NOMO-1 (cell line): Measurements from ENCODE around the gene EHD3.
A peak's percentile ranks its signal among the peaks of the same experiment; 100 is the strongest.

Source experiments
- DNase-seq, 2 experiments: peaks; one replicate each; lab custom pipeline; 2025; ENCODE audit not compliant: unreplicated experiment in 2 of 2; lab: John Stamatoyannopoulos, UW

EHD3 gene

DNA sequence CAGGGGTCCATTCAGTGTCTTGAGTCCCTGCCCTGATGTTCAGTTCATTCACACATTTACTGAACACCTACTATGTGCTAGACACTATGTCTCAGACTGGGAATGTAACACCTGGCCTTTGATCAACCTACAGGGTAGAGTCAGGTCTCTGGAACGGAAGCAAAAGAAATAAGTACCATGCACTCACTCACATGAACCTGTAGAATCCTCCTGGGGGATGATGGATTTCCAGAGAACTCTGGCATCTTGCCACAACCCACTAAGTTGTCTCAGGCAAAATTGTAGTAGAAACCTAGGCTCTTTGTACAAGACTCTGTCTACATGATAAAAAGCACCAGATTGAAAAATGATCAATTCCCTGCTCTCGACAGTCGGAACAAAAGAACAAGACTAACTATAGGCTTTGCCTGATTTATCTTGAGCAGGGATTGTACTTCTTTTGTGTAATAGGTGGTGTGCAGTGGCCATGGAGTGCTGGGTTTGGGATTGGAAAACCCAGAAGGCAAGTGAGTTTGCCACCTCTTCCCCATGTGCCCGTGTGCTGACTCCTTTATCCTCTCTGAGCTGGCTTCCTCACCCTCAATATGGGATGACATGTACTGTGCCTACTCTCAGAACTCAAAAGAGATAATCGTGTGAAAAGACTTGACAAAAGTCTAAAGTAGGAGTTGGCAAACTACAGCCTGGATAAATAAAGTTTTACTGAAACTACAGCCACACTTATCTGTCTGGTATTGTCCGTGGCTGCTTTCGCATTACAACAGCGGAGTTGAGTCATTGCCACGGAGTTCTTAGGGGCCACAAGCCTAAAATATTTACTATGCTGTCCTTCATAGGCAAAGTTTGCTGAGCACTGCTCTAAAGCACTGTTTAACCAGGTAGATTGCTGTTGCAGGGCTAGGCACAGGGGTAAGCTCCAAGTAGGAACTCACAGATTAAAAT lies 21.0 kb upstream of the EHD3 start:
- no peak for DNase-seq

DNA sequence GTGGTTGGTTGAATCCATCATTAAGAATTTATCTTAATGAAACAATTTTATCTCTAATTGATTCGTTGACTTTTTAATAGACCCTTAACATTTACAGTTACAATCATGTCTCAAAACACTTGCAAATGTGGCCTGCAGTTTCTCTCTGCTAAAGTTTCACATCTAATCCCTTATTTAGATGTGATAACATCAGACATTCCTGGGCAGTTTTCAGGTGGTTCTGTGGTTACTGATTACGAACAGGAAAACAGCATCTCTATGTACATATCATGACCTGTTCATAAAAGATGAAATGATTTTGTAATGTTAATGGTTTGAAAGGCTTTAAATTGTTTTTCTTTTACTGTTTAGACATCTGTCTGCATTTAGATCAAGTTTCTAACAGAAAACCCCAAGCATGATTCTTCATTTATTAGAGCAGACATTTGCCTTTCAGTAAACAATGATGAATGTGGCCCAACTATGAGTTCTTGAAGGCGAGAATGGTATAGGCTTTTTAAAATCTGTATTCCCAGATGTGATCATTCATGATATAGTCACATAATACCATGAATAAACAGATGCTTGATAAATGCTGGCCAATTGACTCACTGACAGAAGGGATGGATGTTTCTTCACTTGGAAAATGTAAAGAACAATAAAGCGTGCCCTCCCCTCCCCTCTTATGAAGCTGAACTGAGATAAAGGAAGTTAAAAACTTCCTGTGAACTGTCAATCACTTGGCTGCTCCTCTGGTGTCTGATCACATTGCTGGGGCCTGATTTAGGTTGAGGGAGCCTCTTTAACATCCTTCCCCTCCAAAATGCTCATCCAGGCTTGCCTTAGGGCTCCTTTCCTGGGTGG lies 20.1 kb upstream of the EHD3 start:
- DNase-seq: no peak

DNA sequence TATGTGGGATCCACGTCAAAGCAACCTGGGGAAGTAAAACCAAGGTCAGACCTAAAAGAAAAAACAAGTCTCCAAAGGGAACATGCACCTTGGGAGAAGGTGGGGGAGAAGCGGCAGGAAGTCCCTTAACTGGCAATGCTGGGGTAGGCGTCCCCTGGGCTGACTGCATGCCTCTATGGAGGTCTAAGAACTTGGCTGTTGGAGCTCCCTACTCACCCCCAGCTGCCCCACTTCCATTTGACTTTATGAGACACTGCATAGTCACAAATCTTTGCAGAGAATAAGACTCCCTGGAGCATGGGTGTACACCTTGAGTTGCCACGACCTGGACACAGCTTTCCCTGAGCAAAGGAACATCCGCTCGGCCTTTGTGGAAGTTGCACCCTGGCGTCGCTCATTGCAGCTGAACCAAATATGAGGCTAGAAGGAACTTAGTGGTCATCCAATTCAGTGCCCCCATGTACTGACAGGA lies 19.5 kb upstream of the EHD3 start:
- no peak for DNase-seq

GRCh38 chr2:31216734-31217133 lies 17.2 kb upstream of the EHD3 start:
- DNase-seq: no peak

GRCh38 chr2:31217465-31218200 lies 16.3 kb upstream of the EHD3 start, which contains the start of gene CAPN14:
Gene CAPN14, minus strand, starts transcription at chr2:31217515. Its CDS starts 12,068 bp downstream, at chr2:31205447.
- DNase-seq: no peak

DNA sequence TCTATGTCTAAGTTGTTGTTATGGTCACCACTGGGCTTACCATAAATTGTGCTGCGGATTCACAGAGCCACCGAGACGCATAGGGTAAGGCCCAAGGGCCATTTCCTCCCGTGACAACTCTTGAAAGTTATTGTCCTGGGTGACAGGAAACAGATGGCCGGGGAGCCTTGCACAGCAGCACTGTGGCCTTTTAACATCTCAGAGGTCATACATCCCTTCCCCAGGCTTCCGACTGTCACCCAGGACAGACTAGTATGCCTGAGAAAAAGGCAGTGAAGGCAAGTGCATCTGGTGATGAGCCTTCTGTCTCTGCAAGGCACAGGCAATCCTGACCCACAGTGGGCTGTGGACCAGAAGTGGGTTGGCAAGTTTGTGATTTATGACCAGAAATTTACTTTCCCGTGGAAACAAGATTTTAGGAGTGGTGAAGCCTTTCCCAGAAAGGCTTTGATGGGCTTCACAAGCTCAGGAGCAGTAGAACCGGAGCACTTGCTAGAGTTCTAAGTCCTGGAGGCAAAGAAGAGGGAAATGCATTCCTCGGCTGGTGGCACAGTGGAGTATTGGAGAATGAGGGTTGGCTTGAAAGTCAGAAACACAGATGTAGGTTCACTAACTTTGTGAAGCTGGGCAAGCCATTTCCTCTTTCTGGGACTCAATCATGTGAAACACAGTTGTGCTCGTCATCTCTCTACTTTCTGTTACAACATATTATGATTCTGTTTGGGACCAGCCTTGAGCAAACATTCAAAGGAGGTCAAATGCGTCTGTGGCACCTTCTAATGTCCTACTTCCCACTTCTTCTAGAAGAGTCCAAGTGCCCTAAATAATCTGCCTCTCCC lies 14.6 kb upstream of the EHD3 start:
- peak; percentile 42 to 82 for DNase-seq

GRCh38 chr2:31221544-31221943 lies 12.4 kb upstream of the EHD3 start:
- no peak for DNase-seq

DNA sequence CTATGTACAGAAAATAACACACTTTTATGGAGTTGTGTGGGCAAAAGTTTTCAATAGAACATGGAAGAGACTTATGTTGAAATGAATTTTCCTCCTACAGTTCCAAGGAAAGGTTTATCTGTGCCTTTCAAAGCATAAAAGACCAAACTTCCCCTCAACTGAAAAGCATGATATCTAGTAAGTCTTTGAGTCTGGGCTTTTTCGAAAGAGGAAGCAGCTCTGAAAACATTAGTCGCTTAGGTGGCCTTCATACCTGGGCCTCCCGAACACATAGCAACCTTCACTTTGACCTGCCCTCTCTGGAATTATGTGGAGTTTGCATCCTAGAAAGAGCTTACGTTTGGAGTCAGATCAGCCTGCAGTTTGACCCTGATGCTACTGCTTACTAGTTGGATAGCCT lies 11.9 kb upstream of the EHD3 start:
- no peak for DNase-seq

DNA sequence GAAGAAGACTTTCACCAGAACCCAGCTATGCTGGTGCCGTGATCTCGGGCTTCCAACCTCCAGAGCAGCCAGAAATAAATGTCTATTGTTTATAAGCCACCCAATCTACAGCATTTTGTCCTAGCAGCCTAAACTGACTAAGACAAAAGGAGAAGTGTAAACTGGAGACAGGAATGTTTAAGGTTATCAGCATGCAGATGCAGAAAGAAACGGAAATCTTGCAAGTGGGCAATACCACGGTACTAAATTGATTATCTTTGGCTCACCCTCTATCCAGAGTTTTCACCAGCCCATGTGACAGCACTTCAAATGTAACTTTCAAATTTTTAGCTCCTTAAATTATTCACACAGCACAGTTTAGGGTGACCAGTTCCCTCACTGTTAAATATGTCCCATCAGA lies 10.9 kb upstream of the EHD3 start:
- no peak for DNase-seq

- no peak for DNase-seq
Observed at GRCh38 chr2:31223749-31224148, 10.2 kb upstream of the EHD3 start.

- DNase-seq: no peak
Observed at GRCh38 chr2:31226266-31226665, 7.7 kb upstream of the EHD3 start.

- no peak for DNase-seq
Observed at GRCh38 chr2:31227110-31227509, 6.8 kb upstream of the EHD3 start.

- DNase-seq: no peak
Observed at GRCh38 chr2:31227711-31228125, 6.2 kb upstream of the EHD3 start.

DNA sequence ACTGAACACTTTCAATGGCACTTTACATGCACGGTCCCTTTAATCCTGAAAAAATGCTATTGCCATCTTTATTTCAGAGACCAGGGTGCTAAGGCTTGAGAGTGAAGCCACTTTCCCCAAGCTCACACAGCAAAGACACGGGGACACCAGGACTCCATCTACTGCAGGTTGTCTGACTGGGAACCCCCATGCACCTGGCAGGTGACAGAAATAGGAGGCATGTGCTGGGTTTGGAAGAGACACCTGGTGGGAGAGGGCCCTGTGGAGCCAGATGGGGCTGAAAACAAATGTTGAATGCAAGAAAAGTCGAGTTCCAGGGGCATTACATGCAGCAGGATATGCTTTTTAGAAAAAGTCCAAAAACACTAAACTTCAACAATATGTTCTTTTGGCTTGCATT lies 5.2 kb upstream of the EHD3 start:
- no peak for DNase-seq

- no peak for DNase-seq
Observed at GRCh38 chr2:31230751-31231150, 3.2 kb upstream of the EHD3 start.

DNA sequence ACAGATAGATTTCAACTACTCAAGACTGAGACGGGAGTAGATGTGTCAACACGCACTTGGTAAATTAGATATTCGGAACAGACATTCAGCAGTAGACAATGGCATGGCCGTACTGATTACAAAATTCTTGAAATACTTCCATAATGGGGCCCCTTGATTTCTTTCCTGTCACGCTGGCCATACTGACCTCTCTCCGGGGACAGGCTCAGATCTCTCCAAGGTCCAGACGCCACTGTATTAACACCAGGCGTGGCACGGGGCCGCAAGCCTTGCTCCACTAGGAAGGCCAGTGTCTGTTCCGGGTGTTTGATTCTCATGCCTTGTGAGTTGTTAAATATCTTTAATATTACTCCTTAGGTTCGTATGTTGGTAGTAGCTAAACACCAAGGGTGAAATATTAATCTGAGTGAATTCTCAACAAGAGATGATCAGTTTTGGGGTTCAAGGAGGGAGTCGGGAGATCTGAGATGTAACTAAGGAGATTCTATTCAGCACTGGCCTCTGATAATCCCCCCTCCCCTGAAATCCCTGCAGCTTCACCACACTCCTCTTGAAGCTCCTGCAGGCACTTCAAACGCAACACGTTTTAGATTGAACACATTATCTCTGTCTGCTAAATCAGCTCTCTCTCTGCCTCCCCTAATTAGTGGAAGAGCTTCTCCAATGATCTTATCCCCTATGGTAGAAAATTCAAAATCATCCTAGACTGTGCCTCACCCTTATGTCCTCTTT lies 2.2 kb upstream of the EHD3 start:
- DNase-seq: no peak

- no peak for DNase-seq
Observed at GRCh38 chr2:31232586-31232985, 1.4 kb upstream of the EHD3 start.

DNA sequence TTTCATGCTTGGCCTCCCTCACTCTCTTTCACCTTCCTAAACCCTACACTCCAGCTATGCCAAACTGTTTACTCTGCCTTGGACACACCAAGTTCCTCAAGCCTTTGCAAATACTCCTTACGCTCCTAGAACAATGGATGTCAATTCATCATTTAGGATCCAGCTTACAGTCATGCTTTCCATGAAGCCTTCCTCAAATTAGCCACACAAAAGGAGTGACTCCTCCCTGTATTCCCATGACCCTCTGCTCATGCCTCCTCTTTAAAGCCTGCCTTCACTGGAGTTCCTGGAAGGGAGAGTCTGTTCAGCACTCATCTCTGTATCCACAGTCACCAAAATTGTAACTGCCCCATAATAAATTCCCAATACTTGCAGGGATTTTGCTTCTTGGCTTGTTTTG lies 721 bp upstream of the EHD3 start:
- no peak for DNase-seq
